Heart left ventricle (tissue), 16 donors: ENCODE measurements around the gene MVD. TPM values are rescaled to one million over a fixed set of nuclear protein-coding genes. Genes with fewer than 3 reads are reported as not detected.

Source experiments
- ATAC-seq, 4 donors: fragments of 200-7000 bp; cut with Tn5 transposase; one replicate each; pipeline ENCODE4 v1.9.1; 2020 to 2022; ENCODE audit warnings: moderate library complexity in 4 of 4, mild to moderate bottlenecking in 3 of 4, moderate number of reproducible peaks in 1 of 4
- DNase-seq, 5 donors: peaks; one replicate each; pipeline ENCODE4 v3.0.0-alpha.2; 2020
- H3K27ac ChIP-seq, 12 donors: fragments of 200-600 bp; sonication (generic) in 4 of 12; one replicate each; pipeline versions ENCODE4 v1.5.0 to v1.8.0; 2016 to 2022; ENCODE audit warnings: mild to moderate bottlenecking in 2 of 12
- H3K27me3 ChIP-seq, 9 donors: fragments of 200-600 bp; sonication (generic) in 2 of 9; one replicate each; pipeline versions ENCODE4 v1.5.1 to v1.8.0; 2016 to 2022; ENCODE audit warnings: mild to moderate bottlenecking in 3 of 9
- H3K36me3 ChIP-seq, 9 donors: fragments of 200-600 bp; sonication (generic) in 2 of 9; one replicate each; pipeline versions ENCODE4 v1.5.0 to v1.8.0; 2018 to 2022; ENCODE audit warnings: mild to moderate bottlenecking in 2 of 9
- H3K4me1 ChIP-seq, 12 donors: fragments of 200-600 bp; sonication (generic) in 4 of 12; one replicate each; pipeline versions ENCODE4 v1.5.0 to v1.8.0; 2016 to 2022; ENCODE audit warnings: mild to moderate bottlenecking in 3 of 12
- H3K4me3 ChIP-seq, 12 donors: fragments of 200-600 bp; sonication (generic) in 4 of 12; one replicate each; pipeline versions ENCODE4 v1.5.0 to v1.8.0; 2017 to 2022; ENCODE audit warnings: mild to moderate bottlenecking in 9 of 12, moderate library complexity in 4 of 12
- H3K9me3 ChIP-seq, 12 donors: fragments of 200-600 bp; sonication (generic) in 4 of 12; one replicate each; pipeline versions ENCODE4 v1.5.0 to v1.8.0; 2016 to 2022; ENCODE audit warnings: mild to moderate bottlenecking in 1 of 12
- CTCF ChIP-seq, 12 donors: fragments of 200-600 bp; sonication (generic) in 4 of 12; IDR thresholded peaks; one replicate each; pipeline versions ENCODE4 v1.5.0 to v1.8.0; 2018 to 2022; ENCODE audit warnings: antibody characterized with exemption in 12 of 12, mild to moderate bottlenecking in 5 of 12
- POLR2A ChIP-seq, 2 donors: fragments of 450-650 bp; IDR thresholded peaks; one replicate each; pipeline ENCODE4 v1.6.1; 2017; ENCODE audit warnings: antibody characterized with exemption in 2 of 2, mild to moderate bottlenecking in 2 of 2, moderate library complexity in 2 of 2
- WGBS, 4 donors: extraction: QIAGEN DNeasy Blood & Tissue Kit in 2 of 4; methylation state at CpG; one replicate each; pipeline versions ENCODE4 v1.1.5 to v1.1.7; 2013 to 2018; 5-methylcytosine and 5-hydroxymethylcytosine counted together
- intact Hi-C, 10 donors: fragments of 100-400 bp; cut with DNase I; formaldehyde crosslinking; loops; one replicate each; pipeline versions ENCODE4 v1.11.1 to v1.14.2; 2022
- polyA plus RNA-seq, 2 donors: library from polyadenylated mRNA; stranded (reverse); fragments of 200-250 nt; gene quantifications; one replicate each; pipeline ENCODE4 v1.2.3, GENCODE V29; 2013
- total RNA-seq, 9 donors: library from RNA; depleted of rRNA in 2 of 9; stranded (reverse); fragments of >200 nt in 2 of 9; fragmentation: NEBNext Ultra II Directional in 3 of 9; extraction: Animal tissue kit (Norgen Biotek cat#: 25700) in 3 of 9; gene quantifications; one replicate each; pipeline versions ENCODE4 v1.1.0 to v1.2.4, GENCODE V29; 2016 to 2023
- donor health status: ischemic (EF 13 %, LVEDD 7.1; RV severe dilation, severe dysfunction).
- donor health status: healthy with polysubstance abuse.
- donor health status: DM: no; HTN: yes; CAD: no.
- donor health status: DM: no; HTN: no; CAD: no.
- donor health status: ischemic (EF 25% LVEDD 6.9; RV normal size, moderate dysfunction).
- donor health status: ischemic (EF 25% LVEDD 5.7; RV mildly dilated, moderate dysfunction).
- donor health status: healthy.
- donor health status: DM: yes; HTN: yes; CAD: no.
- donor health status: ischemic (EF 35%, LVEDD 5.7; RV mildly dilated, moderate dysfunction).
- donor health status: nonischemic (EF 11% LVEDD 7.7; RV severe dilation, severe dysfunction).
- donor health status: DM: yes; HTN: yes; CAD: no.
- donor health status: PGD.
- donor health status: ischemic (EF 29% LVEDD 5.4; RV normal size, mild dysfunction).
- donor health status: nonischemic (EF 23%, LVEDD 6.1; RV moderate dilation, normal function).

Gene MVD
- total and polyA plus RNA-seq, 11 donors: 17.5 to 41.2 (median 21.0) TPM

GRCh38 chr16:88705801-88706228 is 42.9 kb upstream of the MVD start:
- H3K36me3 ChIP-seq: peaks cover 0 to 10% (median 0%) of the 10 kb centered on the region in 9 donors
- no peak for DNase-seq
- intact Hi-C loops: loop anchor here in 6 of 10 donors (1.0 to 10.0 kb wide), 6 partner anchors 44 to 251 kb away; partner anchors contain the start of genes ZC3H18 (in 4 of the 6), MVD (in 1 of the 6) and ZFPM1 (in 1 of the 6)
- H3K9me3 ChIP-seq: no peaks in the 10 kb centered on the region
- H3K4me1 ChIP-seq: peaks cover 4 to 65% (median 53%) of the 10 kb centered on the region in 12 donors
- H3K4me3 ChIP-seq: peak overlapping the region; percentile 76 to 100 (median 97)
- ATAC-seq: peak in 1 of 4 donors; percentile 28
- TF ChIP-seq POLR2A (IDR thresholded peaks at IDR 0.05) (no peak), CTCF (IDR thresholded peaks at IDR 0.05) (no peak)
- H3K27me3 ChIP-seq: no peaks in the 10 kb centered on the region
- WGBS, 4 donors: 1 to 10% (median 3%) methylated on average over 2 to 57 of the region's 57 CpGs
- H3K27ac ChIP-seq: peak overlapping the region; percentile 61 to 97 (median 86)

DNA sequence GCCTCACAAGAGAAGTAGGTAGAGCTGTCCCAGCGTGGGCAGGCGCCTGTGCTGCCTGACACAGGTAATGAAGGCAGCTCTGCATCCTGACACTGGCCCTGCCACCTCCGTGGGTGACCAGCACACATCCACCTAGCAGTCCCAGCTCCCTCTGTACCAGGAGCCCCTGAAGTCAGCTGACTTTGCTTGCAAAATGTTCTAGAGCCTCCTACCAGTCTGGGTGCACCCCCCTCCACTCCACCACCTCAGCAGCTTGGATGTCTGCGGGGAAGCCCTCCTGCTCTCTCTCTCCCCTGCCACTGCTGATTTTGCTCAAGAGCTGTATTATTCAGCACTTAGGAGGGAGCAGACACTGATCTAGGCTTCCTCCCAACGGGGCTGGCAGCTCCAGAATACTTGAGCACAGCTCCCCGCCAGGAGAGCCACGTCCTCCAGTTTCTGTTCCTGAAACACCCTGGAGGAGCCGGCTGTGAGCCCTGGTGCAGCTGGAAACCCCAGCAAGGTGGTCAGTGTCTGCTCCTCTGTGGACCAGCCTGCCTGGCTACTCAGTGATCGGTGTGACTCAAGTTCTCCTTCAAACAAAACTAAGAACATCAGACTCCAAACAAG is 42.3 kb upstream of the MVD start:
- Histone ChIP-seq H3K9me3 (no peaks in the 10 kb centered on the region), H3K4me1 (peaks cover 4 to 71% (median 59%) of the 10 kb centered on the region in 12 donors), H3K36me3 (peaks cover 0 to 10% (median 3%) of the 10 kb centered on the region in 9 donors), H3K27ac (peak overlapping the region in 11 of 12 donors; percentile 74 to 97 (median 87)), H3K27me3 (no peaks in the 10 kb centered on the region), H3K4me3 (peak overlapping the region; percentile 76 to 100 (median 97))
- TF ChIP-seq CTCF (IDR thresholded peaks at IDR 0.05): no peak
- no peak for TF ChIP-seq POLR2A (IDR thresholded peaks at IDR 0.05)
- peak in 1 of 5 donors; percentile 64 for DNase-seq
- 13 to 32% (median 28%) methylated on average over 6 to 9 of the region's 9 CpGs for WGBS, 4 donors
- intact Hi-C loops: loop anchor here in 4 of 10 donors (5.0 to 10.0 kb wide), 4 partner anchors 43 to 250 kb away; partner anchors contain the start of genes ZC3H18 (in 2 of the 4), MVD (in 1 of the 4) and ZFPM1 (in 1 of the 4)
- ATAC-seq: no peak

- DNase-seq: peak in 4 of 5 donors; percentile 51 to 81 (median 65)
- Histone ChIP-seq H3K9me3 (no peaks in the 10 kb centered on the region), H3K4me3 (peak overlapping the region in 8 of 12 donors; percentile 7 to 100 (median 25)), H3K4me1 (peaks cover 4 to 79% (median 60%) of the 10 kb centered on the region in 12 donors), H3K27me3 (no peaks in the 10 kb centered on the region), H3K36me3 (peaks cover 0 to 17% (median 14%) of the 10 kb centered on the region in 9 donors), H3K27ac (peak overlapping the region in 11 of 12 donors; percentile 5 to 97 (median 70))
- intact Hi-C loops: loop anchor here in 3 of 10 donors (5.0 to 10.0 kb wide), 3 partner anchors 51 to 249 kb away; partner anchors contain the start of genes CYBA (in 1 of the 3) and ZFPM1 (in 1 of the 3)
- 48 to 63% (median 58%) methylated on average over 17 to 26 of the region's 26 CpGs for WGBS, 4 donors
- TF ChIP-seq CTCF (IDR thresholded peaks at IDR 0.05): no peak
- no peak for TF ChIP-seq POLR2A (IDR thresholded peaks at IDR 0.05)
- ATAC-seq: peak in 2 of 4 donors; percentile 3 to 13
Observed at GRCh38 chr16:88703486-88704309, 40.8 kb upstream of the MVD start.
